GM12874 (cell line): Measurements from ENCODE around the gene KLRD1.

Experiments used
- TF ChIP-seq, protein P1 (sequence below): IDR thresholded peaks from 2 replicates; pipeline ENCODE4 v1.5.1; 2011; ENCODE audit warnings: low read depth, mild to moderate bottlenecking, control low read depth, low read length, moderate library complexity; ENCODE audit not compliant: insufficient read depth

Gene KLRD1

DNA sequence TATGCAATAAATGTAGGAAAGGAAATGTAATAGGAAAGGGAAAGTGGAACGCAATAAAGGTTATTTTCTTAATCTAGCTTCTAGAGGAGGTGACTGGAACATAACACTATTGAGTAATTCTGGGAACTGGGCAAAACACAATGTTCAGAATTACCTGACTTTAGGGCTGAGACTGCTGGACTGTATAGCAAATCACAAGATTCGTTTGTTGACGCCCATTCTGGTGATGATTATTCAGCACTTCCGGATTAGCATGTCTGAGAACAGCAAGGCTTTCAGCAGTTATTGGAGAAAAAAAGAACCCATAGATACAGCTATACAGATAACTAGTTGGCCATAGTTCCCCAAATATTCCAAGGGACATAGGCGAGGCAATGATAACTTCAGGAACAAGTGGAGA lies 2.3 kb upstream of the KLRD1 start:
- TF ChIP-seq, protein P1, sequence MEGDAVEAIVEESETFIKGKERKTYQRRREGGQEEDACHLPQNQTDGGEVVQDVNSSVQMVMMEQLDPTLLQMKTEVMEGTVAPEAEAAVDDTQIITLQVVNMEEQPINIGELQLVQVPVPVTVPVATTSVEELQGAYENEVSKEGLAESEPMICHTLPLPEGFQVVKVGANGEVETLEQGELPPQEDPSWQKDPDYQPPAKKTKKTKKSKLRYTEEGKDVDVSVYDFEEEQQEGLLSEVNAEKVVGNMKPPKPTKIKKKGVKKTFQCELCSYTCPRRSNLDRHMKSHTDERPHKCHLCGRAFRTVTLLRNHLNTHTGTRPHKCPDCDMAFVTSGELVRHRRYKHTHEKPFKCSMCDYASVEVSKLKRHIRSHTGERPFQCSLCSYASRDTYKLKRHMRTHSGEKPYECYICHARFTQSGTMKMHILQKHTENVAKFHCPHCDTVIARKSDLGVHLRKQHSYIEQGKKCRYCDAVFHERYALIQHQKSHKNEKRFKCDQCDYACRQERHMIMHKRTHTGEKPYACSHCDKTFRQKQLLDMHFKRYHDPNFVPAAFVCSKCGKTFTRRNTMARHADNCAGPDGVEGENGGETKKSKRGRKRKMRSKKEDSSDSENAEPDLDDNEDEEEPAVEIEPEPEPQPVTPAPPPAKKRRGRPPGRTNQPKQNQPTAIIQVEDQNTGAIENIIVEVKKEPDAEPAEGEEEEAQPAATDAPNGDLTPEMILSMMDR = no peak

DNA sequence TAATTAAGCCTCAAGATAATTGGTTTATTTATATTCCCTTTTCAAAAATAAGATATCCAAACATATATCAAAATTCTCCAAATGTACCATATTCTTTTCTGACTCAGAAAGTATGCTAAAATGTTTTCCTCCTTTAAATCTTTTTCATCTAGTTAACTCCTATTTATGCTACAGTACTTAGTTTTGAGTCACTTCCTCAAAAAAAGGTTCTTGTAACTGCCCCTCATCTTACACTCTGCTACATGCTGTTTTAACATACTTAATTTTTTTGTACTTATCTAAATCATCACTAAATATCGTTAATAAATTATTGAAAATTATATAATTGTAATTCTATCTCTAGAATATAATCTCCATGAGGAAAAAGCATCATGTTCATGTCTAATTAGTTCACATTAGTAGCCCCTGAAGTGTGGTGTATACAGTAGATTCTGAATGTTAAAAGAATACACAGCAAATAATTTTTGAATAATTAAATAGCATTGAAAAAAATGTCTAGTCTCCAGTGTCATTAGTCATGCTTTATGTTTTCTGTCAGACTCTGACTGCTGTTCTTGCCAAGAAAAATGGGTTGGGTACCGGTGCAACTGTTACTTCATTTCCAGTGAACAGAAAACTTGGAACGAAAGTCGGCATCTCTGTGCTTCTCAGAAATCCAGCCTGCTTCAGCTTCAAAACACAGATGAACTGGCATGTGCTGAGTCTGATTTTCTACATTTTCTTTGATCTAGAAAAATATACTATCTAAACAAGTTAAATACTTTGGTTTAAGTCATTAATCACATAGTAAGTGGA lies 3.5 kb downstream of the KLRD1 start:
- TF ChIP-seq, protein P1 = no peak

DNA sequence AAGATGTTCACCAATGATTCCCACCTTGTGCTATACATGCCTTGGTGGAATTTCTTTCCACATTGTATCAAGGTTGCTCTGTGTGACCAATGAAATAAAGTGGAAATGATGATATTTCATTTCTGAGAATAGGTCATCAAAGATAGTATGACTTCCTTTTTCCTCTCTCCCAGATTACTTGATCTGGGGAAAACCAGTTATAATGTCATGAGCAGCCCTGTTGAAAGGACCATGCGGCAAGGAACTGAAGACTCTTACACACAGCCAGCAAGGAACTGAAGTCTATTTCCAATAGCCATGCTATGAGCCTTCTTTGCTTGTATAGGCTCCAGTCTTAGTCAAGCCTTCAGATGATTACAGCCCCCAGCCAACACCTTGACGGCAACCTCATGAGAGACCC lies 11.7 kb downstream of the KLRD1 start:
- TF ChIP-seq, protein P1 = no peak

DNA sequence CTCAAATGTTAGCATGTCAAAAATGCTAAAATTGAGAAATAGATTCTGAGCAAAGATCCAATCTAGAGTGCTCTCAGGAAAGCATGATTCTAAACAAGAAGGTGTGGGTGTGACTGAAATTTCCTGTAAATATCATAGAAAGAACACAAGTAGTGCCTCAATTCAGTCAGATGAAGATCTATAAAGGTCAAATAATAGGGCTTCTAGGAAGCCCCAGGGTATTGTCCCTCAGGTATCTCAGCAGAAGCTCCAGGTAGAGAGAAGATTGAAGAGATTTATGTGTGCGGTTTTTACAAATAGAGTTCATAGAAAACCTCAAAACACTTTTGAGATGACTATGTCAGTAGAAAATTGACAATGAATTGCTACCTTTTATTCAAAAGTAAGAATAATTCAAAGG lies 13.0 kb downstream of the KLRD1 start:
- TF ChIP-seq, protein P1 = no peak

DNA sequence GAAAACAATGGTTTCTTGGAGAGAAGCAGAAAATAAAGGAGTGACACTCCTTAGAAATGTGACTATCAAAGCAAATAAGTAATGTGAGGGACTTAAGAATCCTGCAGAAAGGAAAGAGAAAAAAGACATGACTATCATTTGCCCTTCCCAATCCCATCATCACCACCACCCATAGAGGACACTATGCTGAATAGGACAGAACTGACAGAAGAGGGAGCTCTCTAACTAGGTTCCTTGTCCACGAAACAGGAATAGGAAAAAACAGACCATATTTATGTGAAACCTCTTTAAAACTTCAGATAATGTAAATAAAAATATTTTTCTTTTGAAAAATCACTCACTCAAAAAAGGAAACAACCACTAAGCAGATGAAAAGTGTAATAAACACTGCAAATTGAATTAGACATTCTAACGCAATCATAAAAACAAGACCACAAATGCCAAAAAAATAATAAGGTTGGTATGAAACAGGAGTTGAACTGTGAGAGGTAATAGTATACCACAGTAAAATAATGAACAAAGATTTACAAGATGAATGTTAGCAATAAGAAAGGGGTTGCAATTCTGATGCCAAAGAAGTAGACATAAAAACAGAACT lies 24.1 kb downstream of the KLRD1 start:
- TF ChIP-seq, protein P1 = peak; percentile 38; the same call in 1 of the 2 replicates

DNA sequence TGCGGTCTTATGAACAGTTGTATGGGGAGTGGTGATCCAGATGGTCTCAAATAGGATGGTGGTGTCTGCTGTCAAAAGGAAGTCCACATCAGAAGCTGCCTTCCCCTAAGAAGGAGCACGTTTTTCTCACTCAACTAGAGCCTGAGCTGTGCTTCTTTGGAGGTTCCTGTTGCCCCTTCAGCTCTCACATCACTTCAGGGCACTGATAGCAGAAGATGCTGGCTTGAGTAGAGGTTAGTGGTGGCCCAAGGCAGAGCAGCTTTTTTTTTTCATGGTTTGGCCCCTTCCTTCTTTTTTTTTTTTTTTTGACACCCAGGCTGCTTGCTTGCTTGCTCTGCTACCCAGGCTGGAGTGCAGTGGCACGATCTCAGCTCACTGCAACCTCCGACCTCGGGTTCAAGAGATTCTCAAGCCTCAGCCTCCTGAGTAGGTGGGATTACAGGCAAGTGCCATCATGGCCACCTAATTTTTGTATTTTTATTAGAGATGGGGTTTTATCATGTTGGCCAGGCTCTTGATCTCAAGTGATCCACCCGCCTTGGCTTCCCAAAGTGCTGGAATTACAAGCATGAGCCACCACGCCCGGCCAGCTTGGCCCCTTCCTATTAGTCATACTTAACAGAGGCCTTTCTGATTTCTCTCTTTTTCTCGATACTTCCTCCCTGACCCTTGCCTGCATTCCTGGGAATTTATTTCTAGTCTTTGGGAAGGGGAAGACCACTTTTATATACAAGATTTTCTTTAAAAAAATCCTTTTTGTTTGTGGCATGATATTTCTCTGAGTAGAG lies 31.6 kb downstream of the KLRD1 start:
- TF ChIP-seq, protein P1 = no peak

DNA sequence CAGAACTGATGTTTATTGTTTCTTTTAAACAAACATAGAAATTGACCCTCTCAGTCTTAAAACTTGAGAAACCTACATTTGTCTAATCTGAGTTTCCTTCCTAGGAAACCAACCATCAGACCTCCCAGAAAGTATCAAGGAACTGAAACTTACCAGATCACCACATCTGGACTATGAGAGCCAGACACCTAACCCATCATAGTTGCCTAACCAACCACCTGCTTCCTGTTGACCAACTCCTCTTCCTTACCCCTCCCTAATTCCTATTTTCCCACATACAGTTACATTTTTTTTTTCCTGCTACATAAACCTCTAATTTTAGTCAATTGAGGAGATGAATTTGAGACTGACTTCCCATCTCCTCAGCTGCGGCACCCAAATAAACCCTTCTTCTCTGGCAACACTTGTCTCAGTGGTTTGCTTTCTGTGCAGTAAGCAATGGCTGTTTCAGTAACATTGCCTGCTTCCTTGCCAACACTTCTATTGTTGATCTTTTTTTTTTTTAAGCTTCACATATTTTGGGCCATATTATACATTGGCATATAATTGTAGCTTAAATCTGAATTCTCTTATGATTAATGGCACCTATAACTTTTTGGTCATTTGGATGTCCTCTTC lies 34.3 kb downstream of the KLRD1 start:
- TF ChIP-seq, protein P1 = no peak
